Upper lobe of right lung (tissue), 1 donor: ENCODE measurements around the gene STON2. TPM values are rescaled to one million over a fixed set of nuclear protein-coding genes. Genes with fewer than 3 reads are reported as not detected.

Experiments
- ATAC-seq: fragments of 200-7000 bp; cut with Tn5 transposase; one replicate; pipeline ENCODE4 v1.9.1; 2020; ENCODE audit warnings: mild to moderate bottlenecking, moderate library complexity
- DNase-seq: peaks from one replicate; pipeline ENCODE4 v3.0.0-alpha.2; 2020
- H3K27ac ChIP-seq: fragments of 200-600 bp; one replicate; pipeline ENCODE4 v1.8.0; 2022
- H3K27me3 ChIP-seq: fragments of 200-600 bp; one replicate; pipeline ENCODE4 v1.8.0; 2022; ENCODE audit warnings: mild to moderate bottlenecking
- H3K36me3 ChIP-seq: fragments of 200-600 bp; one replicate; pipeline ENCODE4 v1.8.0; 2022
- H3K4me1 ChIP-seq: fragments of 200-600 bp; one replicate; pipeline ENCODE4 v1.8.0; 2022
- H3K4me3 ChIP-seq: fragments of 200-600 bp; one replicate; pipeline ENCODE4 v1.8.0; 2022; ENCODE audit warnings: mild to moderate bottlenecking
- H3K9me3 ChIP-seq: fragments of 200-600 bp; one replicate; pipeline ENCODE4 v1.8.0; 2022
- intact Hi-C: fragments of 100-400 bp; cut with DNase I; formaldehyde crosslinking; loops from one replicate; pipeline ENCODE4 v1.11.0; 2022
- total RNA-seq: library from RNA; stranded (reverse); fragmentation: NEBNext Ultra II Directional; extraction: Animal tissue kit (Norgen Biotek cat#: 25700); gene quantifications from one replicate; pipeline ENCODE4 v1.2.1, GENCODE V29; 2021
- TF ChIP-seq, protein P1 (sequence below): fragments of 200-600 bp; IDR thresholded peaks from one replicate; pipeline ENCODE4 v1.8.0; 2022; ENCODE audit warnings: antibody characterized with exemption
- donor health status: DM: no; HTN: yes; CAD: no; lungs with severe emphysema.

Gene STON2
- total RNA-seq, 1 donor from 2014 or later: 47.7 TPM

GRCh38 chr14:81396113-81396512 lies 4.0 kb downstream of the STON2 start:
- H3K4me1 ChIP-seq: peaks cover 5% of the 10 kb centered on the region
- no peaks in the 10 kb centered on the region for H3K36me3 ChIP-seq
- no peak overlapping the region for H3K4me3 ChIP-seq
- intact Hi-C loops: no loop called here
- TF ChIP-seq, protein P1, sequence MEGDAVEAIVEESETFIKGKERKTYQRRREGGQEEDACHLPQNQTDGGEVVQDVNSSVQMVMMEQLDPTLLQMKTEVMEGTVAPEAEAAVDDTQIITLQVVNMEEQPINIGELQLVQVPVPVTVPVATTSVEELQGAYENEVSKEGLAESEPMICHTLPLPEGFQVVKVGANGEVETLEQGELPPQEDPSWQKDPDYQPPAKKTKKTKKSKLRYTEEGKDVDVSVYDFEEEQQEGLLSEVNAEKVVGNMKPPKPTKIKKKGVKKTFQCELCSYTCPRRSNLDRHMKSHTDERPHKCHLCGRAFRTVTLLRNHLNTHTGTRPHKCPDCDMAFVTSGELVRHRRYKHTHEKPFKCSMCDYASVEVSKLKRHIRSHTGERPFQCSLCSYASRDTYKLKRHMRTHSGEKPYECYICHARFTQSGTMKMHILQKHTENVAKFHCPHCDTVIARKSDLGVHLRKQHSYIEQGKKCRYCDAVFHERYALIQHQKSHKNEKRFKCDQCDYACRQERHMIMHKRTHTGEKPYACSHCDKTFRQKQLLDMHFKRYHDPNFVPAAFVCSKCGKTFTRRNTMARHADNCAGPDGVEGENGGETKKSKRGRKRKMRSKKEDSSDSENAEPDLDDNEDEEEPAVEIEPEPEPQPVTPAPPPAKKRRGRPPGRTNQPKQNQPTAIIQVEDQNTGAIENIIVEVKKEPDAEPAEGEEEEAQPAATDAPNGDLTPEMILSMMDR: no peak
- H3K27ac ChIP-seq: no peak overlapping the region
- peak; percentile 72 for ATAC-seq
- no peaks in the 10 kb centered on the region for H3K27me3 ChIP-seq
- no peaks in the 10 kb centered on the region for H3K9me3 ChIP-seq
- DNase-seq: no peak

GRCh38 chr14:81394739-81395138 lies 5.4 kb downstream of the STON2 start:
- no peaks in the 10 kb centered on the region for H3K4me1 ChIP-seq
- ATAC-seq (no peak), DNase-seq (no peak)
- intact Hi-C loops: no loop called here
- H3K27ac ChIP-seq: no peak overlapping the region
- TF ChIP-seq, protein P1: no peak
- H3K36me3 ChIP-seq: no peaks in the 10 kb centered on the region
- H3K27me3 ChIP-seq: no peaks in the 10 kb centered on the region
- H3K9me3 ChIP-seq: no peaks in the 10 kb centered on the region
- H3K4me3 ChIP-seq: no peak overlapping the region

GRCh38 chr14:81392976-81393643 lies 7.0 kb downstream of the STON2 start:
- ATAC-seq (no peak), DNase-seq (no peak)
- Histone ChIP-seq H3K4me3 (no peak overlapping the region), H3K27me3 (no peaks in the 10 kb centered on the region), H3K36me3 (no peaks in the 10 kb centered on the region), H3K27ac (no peak overlapping the region), H3K9me3 (no peaks in the 10 kb centered on the region), H3K4me1 (no peaks in the 10 kb centered on the region)
- TF ChIP-seq, protein P1: no peak
- intact Hi-C loops: no loop called here

DNA sequence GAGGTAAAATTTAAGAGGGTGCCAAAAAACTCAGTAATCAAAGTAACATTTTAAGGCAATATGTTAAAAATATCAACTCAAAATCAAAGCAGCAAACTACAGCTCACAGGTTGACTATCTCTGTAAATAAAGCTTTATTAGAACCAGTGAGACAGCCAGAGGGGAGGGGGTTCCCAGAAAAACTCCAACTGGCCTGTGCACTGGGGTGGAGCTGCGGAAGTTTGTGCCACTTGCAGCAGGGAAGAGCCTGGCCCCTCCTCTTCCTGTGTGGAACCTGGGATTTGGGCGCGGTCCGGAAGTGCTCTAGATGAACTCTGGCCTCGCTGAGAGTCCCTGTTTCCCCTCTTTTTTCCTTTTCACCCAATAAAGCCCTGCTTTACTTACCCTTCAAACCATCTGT lies 8.1 kb downstream of the STON2 start:
- H3K27me3 ChIP-seq: no peaks in the 10 kb centered on the region
- no peak for ATAC-seq
- H3K4me1 ChIP-seq: no peaks in the 10 kb centered on the region
- H3K9me3 ChIP-seq: no peaks in the 10 kb centered on the region
- no peaks in the 10 kb centered on the region for H3K36me3 ChIP-seq
- no peak overlapping the region for H3K4me3 ChIP-seq
- intact Hi-C loops: no loop called here
- DNase-seq: no peak
- TF ChIP-seq, protein P1: no peak
- no peak overlapping the region for H3K27ac ChIP-seq

GRCh38 chr14:81390696-81391095 lies 9.4 kb downstream of the STON2 start:
- ATAC-seq: no peak
- TF ChIP-seq, protein P1: no peak

GRCh38 chr14:81388336-81388735 lies 11.8 kb downstream of the STON2 start:
- Histone ChIP-seq H3K36me3 (no peaks in the 10 kb centered on the region), H3K4me1 (no peaks in the 10 kb centered on the region), H3K27me3 (no peaks in the 10 kb centered on the region), H3K27ac (no peak overlapping the region), H3K4me3 (no peak overlapping the region), H3K9me3 (no peaks in the 10 kb centered on the region)
- no peak for DNase-seq
- intact Hi-C loops: no loop called here
- no peak for ATAC-seq
- TF ChIP-seq, protein P1: no peak

More at GRCh38 chr14:81390696-81391095, 9.4 kb downstream of the STON2 start:
- Histone ChIP-seq H3K4me3 (no peak overlapping the region), H3K4me1 (no peaks in the 10 kb centered on the region), H3K9me3 (no peaks in the 10 kb centered on the region), H3K27me3 (no peaks in the 10 kb centered on the region), H3K27ac (no peak overlapping the region), H3K36me3 (no peaks in the 10 kb centered on the region)
- DNase-seq: no peak
- intact Hi-C loops: no loop called here
